Small intestine (tissue), 7 donors: ENCODE measurements around the gene FBXW11. TPM values are rescaled to one million over a fixed set of nuclear protein-coding genes. Genes with fewer than 3 reads are reported as not detected.
"Not testable (repeated sequence)": the region's sequence is repeated elsewhere in the genome, so short reads cannot be mapped to it uniquely, and the experiment has no call there.

Source experiments
- DNase-seq, 2 donors: peaks; one replicate each; pipeline versions ENCODE4 v3.0.0 to v3.0.0-alpha.2; 2013
- FAIRE-seq: peaks from 2 replicates; lab custom pipeline; 2012; peaks lifted over from hg19 to GRCh38; lab: Jason Lieb, UNC
- H3K27ac ChIP-seq, 3 donors: one replicate each; pipeline ENCODE4 v1.5.1; 2013; ENCODE audit warnings: low read length in 2 of 3, mild to moderate bottlenecking in 2 of 3, control low read depth in 1 of 3, inconsistent platforms in 1 of 3, low read depth in 1 of 3, moderate library complexity in 1 of 3
- H3K27me3 ChIP-seq, 3 donors: one replicate each; pipeline ENCODE4 v1.6.1; 2013; ENCODE audit warnings: low read length in 3 of 3, inconsistent platforms in 1 of 3; ENCODE audit not compliant: control insufficient read depth in 3 of 3, insufficient read depth in 3 of 3
- H3K36me3 ChIP-seq, 3 donors: one replicate each; pipeline ENCODE4 v1.6.1; 2013; ENCODE audit warnings: low read length in 3 of 3, inconsistent platforms in 1 of 3, low read depth in 1 of 3, mild to moderate bottlenecking in 1 of 3, moderate library complexity in 1 of 3; ENCODE audit not compliant: control insufficient read depth in 3 of 3, insufficient read depth in 2 of 3
- H3K4me1 ChIP-seq, 3 donors: one replicate each; pipeline ENCODE4 v1.6.1; 2013; ENCODE audit warnings: low read length in 2 of 3, inconsistent platforms in 1 of 3, low read depth in 1 of 3, mild to moderate bottlenecking in 1 of 3, moderate library complexity in 1 of 3; ENCODE audit not compliant: control insufficient read depth in 3 of 3, insufficient read depth in 2 of 3
- H3K4me3 ChIP-seq, 3 donors: one replicate each; pipeline ENCODE4 v1.5.1; 2013; ENCODE audit warnings: low read length in 3 of 3, control low read depth in 1 of 3, inconsistent platforms in 1 of 3, low read depth in 1 of 3, mild to moderate bottlenecking in 1 of 3, moderate library complexity in 1 of 3
- H3K9me3 ChIP-seq, 2 donors: one replicate each; pipeline ENCODE4 v1.6.1; 2013; ENCODE audit warnings: low read depth in 1 of 2, low read length in 1 of 2; ENCODE audit not compliant: control insufficient read depth in 2 of 2, insufficient read depth in 1 of 2
- WGBS, 3 donors: extraction: QIAGEN DNeasy Blood & Tissue Kit; methylation state at CpG; one replicate each; pipeline ENCODE4 v1.1.7; 2013; 5-methylcytosine and 5-hydroxymethylcytosine counted together
- polyA plus RNA-seq, 4 donors: library from polyadenylated mRNA; stranded (reverse) in 3 of 4; unstranded in 1 of 4; fragments of 200-250 nt in 3 of 4; fragments of 120-200 nt in 1 of 4; gene quantifications; one replicate each; pipeline versions ENCODE4 v1.2.1 to v1.2.3, GENCODE V29; 2013
- donor health status: healthy with polysubstance abuse.
- donor health status: control.
- donor health status: control.
- donor health status: Bipolar disorder and iron deficiency.
- donor health status: healthy.

Gene FBXW11
- polyA plus RNA-seq, 4 donors: 12.2 to 37.1 (median 15.8) TPM

GRCh38 chr5:171895081-171895480 is 111.4 kb downstream of the FBXW11 start:
- H3K27me3 ChIP-seq: no peaks in the 10 kb centered on the region
- H3K4me1 ChIP-seq: no peaks in the 10 kb centered on the region
- 86 to 95% (median 95%) methylated on average over 2 of the region's 2 CpGs for WGBS, 3 donors
- H3K9me3 ChIP-seq: no peaks in the 10 kb centered on the region
- H3K36me3 ChIP-seq: peaks cover 4 to 6% (median 5%) of the 10 kb centered on the region in 3 donors
- FAIRE-seq (no peak), DNase-seq (no peak)
- H3K27ac ChIP-seq: no peak overlapping the region
- H3K4me3 ChIP-seq: no peak overlapping the region

- Histone ChIP-seq H3K36me3 (peaks cover 5 to 10% (median 6%) of the 10 kb centered on the region in 3 donors), H3K4me1 (no peaks in the 10 kb centered on the region), H3K27me3 (no peaks in the 10 kb centered on the region), H3K27ac (no peak overlapping the region), H3K9me3 (no peaks in the 10 kb centered on the region), H3K4me3 (no peak overlapping the region)
- DNase-seq (no peak), FAIRE-seq (no peak)
- whole genome bisulfite sequencing, 3 donors: 90 to 94% (median 92%) methylated on average over 4 of the region's 4 CpGs
These were observed 113.0 kb downstream of the FBXW11 start for GRCh38 chr5:171893290-171893886.

DNA sequence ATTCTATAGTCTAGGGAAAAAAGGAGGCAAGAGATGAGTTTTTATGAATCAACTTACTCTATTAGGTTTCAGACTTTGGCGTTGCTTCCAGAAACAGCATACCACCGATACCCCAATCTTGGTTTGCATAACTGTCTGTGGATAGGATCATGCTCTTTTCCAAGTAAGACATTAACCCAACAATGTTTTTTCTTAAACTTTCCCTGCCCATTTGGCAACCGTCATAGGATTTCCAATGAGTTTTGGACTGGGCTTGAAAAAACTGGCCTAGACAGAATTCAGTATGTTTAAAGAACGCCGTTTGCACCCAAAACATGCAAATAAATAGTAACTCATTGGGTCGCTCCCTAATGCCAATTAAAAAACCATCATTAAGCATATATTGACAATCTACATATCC is 114.8 kb downstream of the FBXW11 start:
- FAIRE-seq (no peak), DNase-seq (no peak)
- H3K36me3 ChIP-seq: peaks cover 8 to 13% (median 9%) of the 10 kb centered on the region in 3 donors
- no peaks in the 10 kb centered on the region for H3K9me3 ChIP-seq
- no peak overlapping the region for H3K4me3 ChIP-seq
- WGBS, 3 donors: 76 to 78% (median 77%) methylated on average over 6 of the region's 6 CpGs
- no peaks in the 10 kb centered on the region for H3K27me3 ChIP-seq
- H3K27ac ChIP-seq: no peak overlapping the region
- H3K4me1 ChIP-seq: no peaks in the 10 kb centered on the region

DNA sequence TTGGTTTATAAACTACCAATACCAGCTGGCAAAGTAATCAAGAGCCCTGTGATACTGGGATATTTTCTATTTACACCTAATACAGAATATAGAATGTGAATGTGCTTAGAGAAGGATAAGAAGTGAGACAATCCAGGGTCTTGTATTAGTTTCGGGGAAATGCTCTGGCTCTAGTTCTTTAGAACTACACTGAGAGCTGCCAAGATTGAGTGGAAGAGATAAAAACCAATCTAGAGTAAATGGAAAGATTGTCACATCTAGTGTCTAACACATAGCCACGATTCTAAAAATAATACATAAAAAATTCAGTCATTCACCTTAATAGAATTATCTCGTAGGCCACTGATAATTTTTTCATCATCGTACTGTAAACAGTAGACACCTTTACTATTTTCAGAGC is 115.3 kb downstream of the FBXW11 start:
- FAIRE-seq (no peak), DNase-seq (no peak)
- no peak overlapping the region for H3K4me3 ChIP-seq
- 92 to 97% (median 92%) methylated on average over 4 of the region's 4 CpGs for WGBS, 3 donors
- H3K27me3 ChIP-seq: no peaks in the 10 kb centered on the region
- peaks cover 8 to 14% (median 9%) of the 10 kb centered on the region in 3 donors for H3K36me3 ChIP-seq
- H3K4me1 ChIP-seq: no peaks in the 10 kb centered on the region
- no peaks in the 10 kb centered on the region for H3K9me3 ChIP-seq
- no peak overlapping the region for H3K27ac ChIP-seq

DNA sequence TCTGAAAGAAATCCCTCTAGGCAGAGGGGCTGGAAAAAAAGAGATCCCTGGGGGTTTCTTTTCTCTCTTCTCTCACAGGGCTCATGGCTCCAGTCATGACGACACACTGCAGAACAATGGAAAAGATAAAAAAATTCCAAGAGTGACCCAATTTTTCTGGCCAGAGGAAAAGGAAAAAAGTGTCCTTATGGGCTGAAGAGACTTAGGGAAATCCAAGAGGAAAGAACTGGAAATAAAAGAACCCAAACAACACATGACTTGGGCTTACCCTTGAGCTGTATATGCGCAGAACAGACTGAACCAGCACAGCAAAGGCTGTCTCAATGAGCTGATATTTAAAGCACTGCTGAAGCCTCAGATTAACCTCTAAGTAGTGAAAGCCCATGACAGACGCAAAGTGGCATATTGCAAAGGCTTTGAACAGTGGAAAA is 118.4 kb downstream of the FBXW11 start:
- 86 to 97% (median 94%) methylated on average over 3 of the region's 3 CpGs for WGBS, 3 donors
- peaks cover 5 to 15% (median 12%) of the 10 kb centered on the region in 3 donors for H3K36me3 ChIP-seq

DNA sequence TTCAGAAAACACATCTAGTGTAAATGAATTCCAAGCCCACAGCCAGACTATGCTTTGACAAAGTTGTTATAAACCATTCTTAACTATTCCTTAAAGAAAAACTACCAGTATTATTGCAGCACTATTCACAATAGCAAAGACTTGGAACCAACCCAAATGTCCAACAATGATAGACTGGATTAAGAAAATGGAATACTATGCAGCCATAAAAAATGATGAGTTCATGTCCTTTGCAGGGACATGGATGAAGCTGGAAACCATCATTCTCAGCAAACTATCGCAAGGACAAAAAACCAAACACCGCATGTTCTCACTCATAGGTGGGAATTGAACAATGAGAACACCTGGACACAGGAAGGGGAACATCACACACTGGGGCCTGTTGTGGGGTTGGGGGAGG is 120.4 kb downstream of the FBXW11 start:
- H3K27me3 ChIP-seq, H3K27ac ChIP-seq, H3K4me1 ChIP-seq, FAIRE-seq, DNase-seq, H3K4me3 ChIP-seq, H3K9me3 ChIP-seq: not testable (repeated sequence)
- no CpG with 5 or more reads among the region's 2 CpGs for WGBS, 3 donors
- H3K36me3 ChIP-seq: peaks cover 5 to 13% (median 13%) of the 10 kb centered on the region in 3 donors

More for the DNA sequence above, 118.4 kb downstream of the FBXW11 start:
- H3K4me3 ChIP-seq: no peak overlapping the region
- DNase-seq (no peak), FAIRE-seq (no peak)
- no peaks in the 10 kb centered on the region for H3K27me3 ChIP-seq
- H3K27ac ChIP-seq: no peak overlapping the region
- H3K9me3 ChIP-seq: no peaks in the 10 kb centered on the region
- no peaks in the 10 kb centered on the region for H3K4me1 ChIP-seq

DNA sequence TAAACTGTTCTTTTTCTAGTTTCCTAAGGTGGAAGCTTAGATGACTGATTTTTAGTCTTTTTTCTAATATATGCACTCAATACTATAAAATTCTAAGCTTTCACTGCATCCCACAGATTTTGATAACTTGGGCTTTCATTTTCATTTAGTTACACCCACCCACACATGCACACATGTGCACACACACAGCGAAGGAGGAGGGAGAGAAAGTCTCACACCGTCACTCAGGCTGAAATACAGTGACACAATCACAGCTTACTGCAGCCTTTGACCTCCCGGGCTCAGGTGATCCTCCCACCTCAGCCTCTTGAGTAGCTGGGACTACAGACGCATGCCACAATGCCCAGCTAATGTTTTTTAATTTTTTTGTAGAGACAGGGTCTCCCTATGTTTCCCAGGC is 124.3 kb downstream of the FBXW11 start:
- Histone ChIP-seq H3K27ac (no peak overlapping the region), H3K9me3 (no peaks in the 10 kb centered on the region), H3K27me3 (no peaks in the 10 kb centered on the region), H3K4me1 (no peaks in the 10 kb centered on the region), H3K4me3 (no peak overlapping the region), H3K36me3 (peaks cover 0 to 12% (median 12%) of the 10 kb centered on the region in 3 donors)
- DNase-seq (no peak), FAIRE-seq (no peak)
- WGBS, 3 donors: 80 to 88% (median 85%) methylated on average over 4 of the region's 4 CpGs

- Histone ChIP-seq H3K4me1 (no peaks in the 10 kb centered on the region), H3K27ac (no peak overlapping the region), H3K4me3 (no peak overlapping the region), H3K27me3 (no peaks in the 10 kb centered on the region), H3K9me3 (no peaks in the 10 kb centered on the region), H3K36me3 (peaks cover 5 to 32% (median 24%) of the 10 kb centered on the region in 3 donors)
- DNase-seq (no peak), FAIRE-seq (no peak)
- 91 to 94% (median 93%) methylated on average over 2 of the region's 2 CpGs for WGBS, 3 donors
These were observed 132.2 kb downstream of the FBXW11 start for GRCh38 chr5:171874234-171874633.

DNA sequence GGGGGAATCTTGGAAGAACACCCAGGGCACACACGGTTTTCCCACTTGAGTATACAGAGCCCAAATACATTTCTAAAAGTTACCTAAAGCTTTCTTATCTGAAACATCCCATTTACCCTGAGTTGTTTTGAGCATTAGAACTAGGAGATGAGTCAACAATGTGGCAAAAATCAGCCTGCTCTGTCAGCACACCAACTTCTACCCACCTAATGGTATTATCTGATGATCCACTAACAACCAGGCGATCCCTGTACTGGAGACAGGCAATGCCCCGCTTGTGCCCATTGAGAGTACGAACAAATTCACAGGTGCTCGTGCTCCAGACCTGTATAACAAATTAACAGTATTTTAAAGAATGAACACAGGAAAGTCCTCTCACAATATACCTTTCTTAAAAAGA is 133.8 kb downstream of the FBXW11 start:
- Histone ChIP-seq H3K9me3 (no peaks in the 10 kb centered on the region), H3K4me3 (no peak overlapping the region), H3K27ac (no peak overlapping the region), H3K27me3 (no peaks in the 10 kb centered on the region), H3K36me3 (peaks cover 5 to 30% (median 26%) of the 10 kb centered on the region in 3 donors), H3K4me1 (no peaks in the 10 kb centered on the region)
- FAIRE-seq (no peak), DNase-seq (no peak)
- 95 to 99% (median 96%) methylated on average over 5 of the region's 5 CpGs for WGBS, 3 donors
